ENCODE data around the gene CLMP.

The CLMP gene

DNA sequence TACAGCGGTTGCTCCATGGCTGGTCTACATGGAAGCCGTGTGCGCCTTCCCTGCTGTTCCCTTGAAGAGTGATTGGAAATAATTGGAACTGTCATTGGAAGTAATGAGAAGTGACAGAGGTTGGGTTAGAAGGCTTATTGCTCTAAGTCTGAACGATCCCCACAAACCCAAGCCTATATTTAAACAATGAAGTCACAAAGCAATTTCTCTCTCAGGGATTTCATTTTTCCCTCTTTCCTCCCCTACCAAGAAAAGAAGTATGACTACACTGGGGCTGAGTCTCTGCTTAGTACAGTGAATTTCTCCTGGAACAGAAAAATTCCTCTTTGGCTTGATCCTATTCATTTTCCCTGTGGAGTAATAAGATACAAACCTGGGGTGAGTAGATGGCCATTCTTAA lies 7.8 kb downstream of the CLMP start:
- TF ChIP-seq, protein P1, sequence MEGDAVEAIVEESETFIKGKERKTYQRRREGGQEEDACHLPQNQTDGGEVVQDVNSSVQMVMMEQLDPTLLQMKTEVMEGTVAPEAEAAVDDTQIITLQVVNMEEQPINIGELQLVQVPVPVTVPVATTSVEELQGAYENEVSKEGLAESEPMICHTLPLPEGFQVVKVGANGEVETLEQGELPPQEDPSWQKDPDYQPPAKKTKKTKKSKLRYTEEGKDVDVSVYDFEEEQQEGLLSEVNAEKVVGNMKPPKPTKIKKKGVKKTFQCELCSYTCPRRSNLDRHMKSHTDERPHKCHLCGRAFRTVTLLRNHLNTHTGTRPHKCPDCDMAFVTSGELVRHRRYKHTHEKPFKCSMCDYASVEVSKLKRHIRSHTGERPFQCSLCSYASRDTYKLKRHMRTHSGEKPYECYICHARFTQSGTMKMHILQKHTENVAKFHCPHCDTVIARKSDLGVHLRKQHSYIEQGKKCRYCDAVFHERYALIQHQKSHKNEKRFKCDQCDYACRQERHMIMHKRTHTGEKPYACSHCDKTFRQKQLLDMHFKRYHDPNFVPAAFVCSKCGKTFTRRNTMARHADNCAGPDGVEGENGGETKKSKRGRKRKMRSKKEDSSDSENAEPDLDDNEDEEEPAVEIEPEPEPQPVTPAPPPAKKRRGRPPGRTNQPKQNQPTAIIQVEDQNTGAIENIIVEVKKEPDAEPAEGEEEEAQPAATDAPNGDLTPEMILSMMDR (IDR thresholded peaks at IDR 0.05; ENCODE audit: borderline replicate concordance, control extremely low read depth, extremely low read depth, insufficient read depth, missing control alignments): no peak
- in situ Hi-C loops (cut with MboI; ENCODE audit: low sequenced_read_pairs, unreplicated experiment): no loop called here
- no peak for DNase-seq (ENCODE audit: low spot score)

- DNase-seq (ENCODE audit: low spot score): no peak
- TF ChIP-seq, protein P1 (IDR thresholded peaks at IDR 0.05; ENCODE audit: borderline replicate concordance, control extremely low read depth, extremely low read depth, insufficient read depth, missing control alignments): no peak
- in situ Hi-C loops (cut with MboI; ENCODE audit: low sequenced_read_pairs, unreplicated experiment): no loop called here
Observed at GRCh38 chr11:123186286-123186685, 8.8 kb downstream of the CLMP start.

DNA sequence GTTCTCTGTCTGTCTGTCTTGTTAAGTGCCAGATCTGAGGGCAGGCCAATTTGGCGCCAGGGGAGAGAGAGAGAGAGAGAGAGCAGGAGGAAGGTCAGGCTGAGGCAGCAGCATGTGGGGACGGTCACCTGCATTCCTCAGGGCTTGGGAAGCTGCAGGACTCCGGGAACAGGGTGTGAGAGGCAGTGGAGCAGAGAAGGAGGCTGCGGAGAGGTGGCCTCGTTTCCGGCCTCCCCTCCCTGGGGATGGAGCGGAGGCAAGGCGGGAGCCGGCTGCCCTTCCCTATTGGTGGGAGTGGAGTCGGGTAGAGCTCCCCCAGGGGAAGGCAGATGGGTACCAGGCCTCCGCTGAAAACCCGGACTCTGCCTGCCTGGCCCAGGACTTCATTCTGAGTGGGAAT lies 9.7 kb downstream of the CLMP start:
- TF ChIP-seq, protein P1 (IDR thresholded peaks at IDR 0.05; ENCODE audit: borderline replicate concordance, control extremely low read depth, extremely low read depth, insufficient read depth, missing control alignments): no peak
- DNase-seq (ENCODE audit: low spot score): no peak
- in situ Hi-C loops (cut with MboI; ENCODE audit: low sequenced_read_pairs, unreplicated experiment): no loop called here

GRCh38 chr11:123184531-123184930 lies 10.5 kb downstream of the CLMP start:
- in situ Hi-C loops (cut with MboI; ENCODE audit: low sequenced_read_pairs, unreplicated experiment): no loop called here
- TF ChIP-seq, protein P1 (IDR thresholded peaks at IDR 0.05; ENCODE audit: borderline replicate concordance, control extremely low read depth, extremely low read depth, insufficient read depth, missing control alignments): no peak
- DNase-seq (ENCODE audit: low spot score): no peak

DNA sequence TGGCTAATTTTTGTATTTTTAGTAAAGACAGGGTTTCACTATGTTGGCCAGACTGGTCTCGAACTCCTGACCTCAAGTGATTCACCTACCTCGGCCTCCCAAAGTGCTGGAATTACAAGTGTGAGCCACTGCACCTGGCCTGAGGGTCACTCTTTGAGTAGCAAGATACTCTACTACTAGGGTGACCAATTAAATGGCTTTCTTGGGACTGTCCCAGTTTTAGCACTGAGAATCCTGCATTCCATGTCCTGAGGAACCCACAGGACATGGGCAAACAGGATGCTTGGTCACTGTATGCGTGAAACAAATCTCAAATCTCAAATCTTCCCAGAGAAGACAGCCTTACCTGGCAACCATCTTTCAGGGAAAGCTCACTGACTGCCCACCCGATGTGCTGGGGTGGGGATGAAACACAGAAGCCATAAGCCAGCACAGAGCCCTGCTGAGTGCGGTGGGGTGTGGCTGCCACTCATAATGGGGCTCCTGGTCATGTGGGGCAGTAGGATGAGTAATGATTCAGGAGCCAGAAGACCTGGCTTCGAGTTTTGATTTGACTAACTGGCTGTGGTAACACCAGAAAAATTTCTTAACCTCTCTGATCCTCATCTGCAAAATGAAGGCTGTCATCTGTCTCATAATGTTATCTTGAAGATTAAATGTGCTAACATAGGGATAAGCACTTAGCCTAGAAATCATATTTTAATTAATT lies 11.5 kb downstream of the CLMP start:
- TF ChIP-seq, protein P1 (IDR thresholded peaks at IDR 0.05; ENCODE audit: borderline replicate concordance, control extremely low read depth, extremely low read depth, insufficient read depth, missing control alignments): no peak

DNA sequence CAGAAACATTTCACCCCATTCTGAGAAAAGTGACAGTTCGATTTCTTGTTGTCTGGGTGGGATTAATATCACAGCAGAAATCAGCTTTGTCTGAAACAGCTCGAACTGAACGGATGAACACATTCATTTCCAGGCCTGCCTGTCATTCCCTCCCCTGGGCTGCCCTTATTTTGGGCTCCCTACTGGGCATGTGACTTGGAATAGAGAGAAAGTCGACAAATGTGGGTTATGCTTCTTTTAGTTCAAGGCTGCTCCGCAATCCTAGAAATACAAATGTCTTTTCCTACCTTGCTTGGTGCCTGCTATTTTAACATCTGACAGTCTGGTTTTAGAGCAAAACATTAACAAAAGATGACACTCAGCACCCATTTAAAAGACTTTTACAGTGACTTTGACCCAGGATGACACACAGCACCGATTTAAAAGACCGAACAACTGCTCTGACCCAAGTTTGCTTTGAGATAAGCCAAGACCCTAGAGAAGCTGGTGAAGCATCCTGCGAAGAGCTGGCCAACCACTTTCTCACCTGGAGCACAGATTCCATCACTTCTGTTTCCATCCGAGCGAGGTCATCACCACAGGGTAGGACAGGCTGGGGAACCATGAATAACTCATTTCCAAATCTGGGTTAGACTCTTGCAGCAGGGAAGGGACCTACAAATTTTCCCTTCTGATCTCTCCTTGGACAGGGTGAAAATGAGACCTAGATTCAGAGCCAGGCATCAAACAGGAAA lies 13.1 kb downstream of the CLMP start:
- DNase-seq (ENCODE audit: low spot score): no peak
- in situ Hi-C loops (cut with MboI; ENCODE audit: low sequenced_read_pairs, unreplicated experiment): no loop called here
- TF ChIP-seq, protein P1 (IDR thresholded peaks at IDR 0.05; ENCODE audit: borderline replicate concordance, control extremely low read depth, extremely low read depth, insufficient read depth, missing control alignments): no peak

More for the DNA sequence above, 11.5 kb downstream of the CLMP start:
- DNase-seq (ENCODE audit: low spot score): no peak
- in situ Hi-C loops (cut with MboI; ENCODE audit: low sequenced_read_pairs, unreplicated experiment): no loop called here
